Measurements from ENCODE around the gene RANBP10. TPM values are rescaled to one million over a fixed set of nuclear protein-coding genes. Genes with fewer than 3 reads are reported as not detected.
A peak's percentile ranks its signal among the peaks of the same experiment; 100 is the strongest.

RANBP10 gene
- total and polyA plus RNA-seq, 5 donors from 2014 or later, result 7.3 to 29.4 (median 8.7) TPM

DNA sequence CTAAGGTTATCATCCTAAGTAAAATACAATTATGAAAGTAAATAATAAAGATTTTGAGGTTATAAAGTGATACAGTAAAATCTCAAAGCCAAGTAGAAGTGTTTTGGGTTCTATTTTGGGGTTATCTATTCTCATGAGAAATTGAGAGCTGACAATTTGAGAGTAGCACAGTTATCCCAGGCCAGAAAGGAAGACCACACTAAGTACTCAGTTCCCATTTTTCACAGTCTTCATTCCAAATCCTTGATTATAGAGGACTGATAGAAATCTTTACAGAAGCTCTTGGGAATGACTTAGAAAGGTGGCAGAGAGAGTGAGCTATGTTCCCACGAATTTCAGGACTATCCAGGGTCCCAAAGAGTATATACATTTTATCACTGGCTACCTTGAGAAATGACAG is 91.8 kb downstream of the RANBP10 start:
- no peak for ATAC-seq (ENCODE audit: low read depth in 2 of 2)
- Mint-ChIP-seq H3K4me1 (peaks cover 20 to 63% (median 42%) of the 10 kb centered on the region in 4 donors), H3K36me3 (peaks cover 6% of the 10 kb centered on the region), H3K4me3 (no peak overlapping the region), H3K27ac (peak overlapping the region in 1 of 3 donors; percentile 13), H3K27me3 (no peaks in the 10 kb centered on the region), H3K9me3 (no peaks in the 10 kb centered on the region)
- DNase-seq, result no peak
- peaks cover 12% of the 10 kb centered on the region for H3K4me1 ChIP-seq (ENCODE audit: control insufficient read depth, insufficient read depth, low read length, poor library complexity, severe bottlenecking)
- H3K27me3 ChIP-seq (ENCODE audit: control insufficient read depth, insufficient read depth, low read length), result no peaks in the 10 kb centered on the region
- no peak overlapping the region for H3K27ac ChIP-seq (ENCODE audit: insufficient read depth, low read length, poor library complexity, severe bottlenecking)
- H3K36me3 ChIP-seq (ENCODE audit: control insufficient read depth, insufficient read depth, low read length), result no peaks in the 10 kb centered on the region
- no peak overlapping the region for H3K4me3 ChIP-seq (ENCODE audit: low read depth, low read length)
- no peaks in the 10 kb centered on the region for H3K9me3 ChIP-seq (ENCODE audit: control insufficient read depth in 2 of 2, low read length in 2 of 2)

DNA sequence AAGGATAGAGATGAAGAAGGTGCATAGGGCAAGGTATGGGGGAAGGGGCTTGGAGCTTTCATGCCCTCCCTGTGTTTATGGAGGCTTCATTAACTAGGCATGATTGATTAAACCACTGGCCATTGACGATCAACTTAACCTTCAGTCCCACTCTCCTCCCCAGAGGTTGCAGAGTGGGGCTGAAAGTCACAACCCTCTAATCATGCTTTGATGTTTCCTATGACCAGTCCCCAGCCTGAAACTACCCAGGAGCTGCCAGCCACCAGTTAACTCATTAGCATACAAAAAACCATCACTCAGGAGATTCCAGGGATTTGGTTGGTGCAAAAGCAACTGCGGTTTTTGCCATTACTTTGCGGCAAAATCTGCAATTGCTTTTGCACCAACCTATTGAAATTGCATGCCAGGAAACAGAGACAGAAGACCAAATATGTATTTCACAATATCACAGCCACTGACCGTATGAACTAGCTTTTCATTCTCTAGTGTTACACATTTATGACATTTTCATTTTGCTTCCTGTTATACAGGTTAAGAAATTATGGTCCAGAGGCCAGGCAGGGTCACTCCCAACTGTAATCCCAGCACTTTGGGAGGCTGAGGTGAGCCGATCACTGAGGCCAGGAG is 92.6 kb downstream of the RANBP10 start:
- Mint-ChIP-seq H3K4me3 (peak overlapping the region in 1 of 4 donors; percentile 35), H3K36me3 (peaks cover 6% of the 10 kb centered on the region), H3K4me1 (peaks cover 20 to 57% (median 40%) of the 10 kb centered on the region in 4 donors), H3K27ac (peak overlapping the region in 1 of 3 donors; percentile 36), H3K9me3 (no peaks in the 10 kb centered on the region), H3K27me3 (no peaks in the 10 kb centered on the region)
- no peak for ATAC-seq (ENCODE audit: low read depth in 2 of 2)
- no peaks in the 10 kb centered on the region for H3K36me3 ChIP-seq (ENCODE audit: control insufficient read depth, insufficient read depth, low read length)
- H3K4me3 ChIP-seq (ENCODE audit: low read depth, low read length), result no peak overlapping the region
- no peak overlapping the region for H3K27ac ChIP-seq (ENCODE audit: insufficient read depth, low read length, poor library complexity, severe bottlenecking)
- no peaks in the 10 kb centered on the region for H3K9me3 ChIP-seq (ENCODE audit: control insufficient read depth in 2 of 2, low read length in 2 of 2)
- no peak for DNase-seq
- no peaks in the 10 kb centered on the region for H3K27me3 ChIP-seq (ENCODE audit: control insufficient read depth, insufficient read depth, low read length)
- peaks cover 12% of the 10 kb centered on the region for H3K4me1 ChIP-seq (ENCODE audit: control insufficient read depth, insufficient read depth, low read length, poor library complexity, severe bottlenecking)

DNA sequence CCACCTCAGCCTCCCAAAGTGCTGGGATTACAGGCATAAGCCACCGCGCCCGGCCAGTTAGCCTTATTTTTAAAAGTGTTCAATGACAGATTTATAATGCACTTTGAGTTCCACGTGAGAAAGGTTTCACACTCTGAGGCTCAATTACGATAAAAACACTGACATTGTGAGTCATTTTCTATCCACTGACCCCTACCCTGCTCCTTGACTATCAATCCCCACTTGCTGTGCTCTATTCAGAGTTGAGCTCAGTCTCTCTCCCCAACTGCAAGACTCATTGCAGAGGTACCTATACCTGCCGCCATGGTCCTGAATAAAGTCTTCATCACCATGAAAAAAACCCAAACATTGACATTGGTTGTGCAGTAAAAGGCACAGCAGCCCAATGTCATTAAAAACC is 95.8 kb downstream of the RANBP10 start:
- Mint-ChIP-seq H3K9me3 (no peaks in the 10 kb centered on the region), H3K36me3 (peaks cover 6% of the 10 kb centered on the region), H3K27ac (peak overlapping the region in 1 of 3 donors; percentile 89), H3K4me1 (peaks cover 18 to 37% (median 22%) of the 10 kb centered on the region in 4 donors), H3K27me3 (no peaks in the 10 kb centered on the region), H3K4me3 (no peak overlapping the region)
- ATAC-seq (ENCODE audit: low read depth in 2 of 2) (no peak), DNase-seq (no peak)
- Histone ChIP-seq H3K4me3 (ENCODE audit: low read depth, low read length) (no peak overlapping the region), H3K27ac (ENCODE audit: insufficient read depth, low read length, poor library complexity, severe bottlenecking) (no peak overlapping the region), H3K4me1 (ENCODE audit: control insufficient read depth, insufficient read depth, low read length, poor library complexity, severe bottlenecking) (no peaks in the 10 kb centered on the region), H3K9me3 (ENCODE audit: control insufficient read depth in 2 of 2, low read length in 2 of 2) (no peaks in the 10 kb centered on the region), H3K36me3 (ENCODE audit: control insufficient read depth, insufficient read depth, low read length) (no peaks in the 10 kb centered on the region), H3K27me3 (ENCODE audit: control insufficient read depth, insufficient read depth, low read length) (no peaks in the 10 kb centered on the region)

DNA sequence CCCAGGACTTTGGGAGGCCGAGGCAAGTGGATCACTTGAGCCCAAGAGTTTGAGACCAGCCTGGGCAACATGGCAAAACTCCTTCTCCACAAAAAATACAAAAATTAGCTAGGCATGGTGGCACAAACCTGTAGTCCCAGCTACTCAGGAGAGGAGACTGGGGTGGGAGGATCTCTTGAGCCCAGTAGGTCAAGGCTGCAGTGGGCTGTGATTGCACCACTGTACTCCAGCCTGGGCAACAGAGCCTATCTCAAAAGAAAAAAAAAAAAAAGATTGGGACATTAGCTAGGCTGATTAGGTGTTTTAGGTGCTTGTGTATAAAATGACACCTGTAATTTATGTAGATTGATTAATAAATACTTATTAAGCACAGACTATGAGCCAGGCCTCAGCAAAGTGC is 97.3 kb downstream of the RANBP10 start:
- Histone ChIP-seq H3K4me3 (ENCODE audit: low read depth, low read length) (no peak overlapping the region), H3K4me1 (ENCODE audit: control insufficient read depth, insufficient read depth, low read length, poor library complexity, severe bottlenecking) (peaks cover 2% of the 10 kb centered on the region), H3K9me3 (ENCODE audit: control insufficient read depth in 2 of 2, low read length in 2 of 2) (no peaks in the 10 kb centered on the region), H3K36me3 (ENCODE audit: control insufficient read depth, insufficient read depth, low read length) (no peaks in the 10 kb centered on the region), H3K27me3 (ENCODE audit: control insufficient read depth, insufficient read depth, low read length) (no peaks in the 10 kb centered on the region), H3K27ac (ENCODE audit: insufficient read depth, low read length, poor library complexity, severe bottlenecking) (no peak overlapping the region)
- Mint-ChIP-seq H3K9me3 (no peaks in the 10 kb centered on the region), H3K27me3 (no peaks in the 10 kb centered on the region), H3K4me3 (no peak overlapping the region), H3K36me3 (peaks cover 6% of the 10 kb centered on the region), H3K27ac (peak overlapping the region in 1 of 3 donors; percentile 52), H3K4me1 (peaks cover 18 to 40% (median 27%) of the 10 kb centered on the region in 4 donors)
- DNase-seq, result no peak
- no peak for ATAC-seq (ENCODE audit: low read depth in 2 of 2)

DNA sequence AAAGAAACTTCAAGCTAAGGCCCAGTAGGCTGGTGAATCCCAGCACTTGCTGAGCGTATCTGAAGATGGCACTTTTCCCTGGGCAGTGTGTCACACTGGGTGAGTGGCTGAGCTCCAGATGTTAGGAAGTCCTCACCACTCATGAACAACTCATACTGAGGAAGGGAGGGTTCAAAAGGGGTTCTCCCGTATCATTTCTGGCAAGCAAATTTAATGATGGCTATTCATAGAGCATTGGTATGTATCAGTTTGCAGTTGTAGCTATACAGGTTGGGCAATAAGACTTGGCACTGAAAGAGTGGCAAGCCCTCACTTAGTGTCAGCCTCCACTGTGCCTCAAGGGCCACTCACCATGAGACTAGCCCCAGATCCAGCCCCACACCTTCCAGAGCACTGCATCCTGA is 98.0 kb downstream of the RANBP10 start:
- peaks cover 8% of the 10 kb centered on the region for H3K4me1 ChIP-seq (ENCODE audit: control insufficient read depth, insufficient read depth, low read length, poor library complexity, severe bottlenecking)
- no peak overlapping the region for H3K27ac ChIP-seq (ENCODE audit: insufficient read depth, low read length, poor library complexity, severe bottlenecking)
- no peak for ATAC-seq (ENCODE audit: low read depth in 2 of 2)
- Mint-ChIP-seq H3K4me3 (no peak overlapping the region), H3K27me3 (no peaks in the 10 kb centered on the region), H3K27ac (peak overlapping the region in 1 of 3 donors; percentile 59), H3K9me3 (no peaks in the 10 kb centered on the region), H3K36me3 (peaks cover 6% of the 10 kb centered on the region), H3K4me1 (peaks cover 24 to 42% (median 29%) of the 10 kb centered on the region in 4 donors)
- no peaks in the 10 kb centered on the region for H3K27me3 ChIP-seq (ENCODE audit: control insufficient read depth, insufficient read depth, low read length)
- no peaks in the 10 kb centered on the region for H3K36me3 ChIP-seq (ENCODE audit: control insufficient read depth, insufficient read depth, low read length)
- no peaks in the 10 kb centered on the region for H3K9me3 ChIP-seq (ENCODE audit: control insufficient read depth in 2 of 2, low read length in 2 of 2)
- no peak overlapping the region for H3K4me3 ChIP-seq (ENCODE audit: low read depth, low read length)
- DNase-seq, result no peak

DNA sequence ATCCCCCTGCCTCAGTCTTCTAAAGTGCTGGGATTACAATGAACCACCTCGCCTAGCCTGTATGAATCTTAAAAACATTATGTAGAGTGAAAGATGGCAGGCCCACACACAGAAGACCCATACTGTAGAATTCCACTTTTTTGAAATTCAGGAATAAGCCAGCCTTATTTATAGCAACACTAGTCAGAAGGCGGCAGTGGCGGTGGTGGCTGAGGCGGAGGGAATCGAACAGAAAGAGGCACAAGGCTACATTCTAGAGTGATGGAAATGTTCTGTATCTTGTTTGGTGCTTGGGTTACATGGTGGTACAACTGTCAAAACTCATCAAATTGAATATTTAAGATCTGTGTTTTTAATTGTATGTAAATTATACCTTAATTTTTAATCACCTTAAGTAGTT is 98.6 kb downstream of the RANBP10 start:
- Histone ChIP-seq H3K27me3 (ENCODE audit: control insufficient read depth, insufficient read depth, low read length) (no peaks in the 10 kb centered on the region), H3K9me3 (ENCODE audit: control insufficient read depth in 2 of 2, low read length in 2 of 2) (no peaks in the 10 kb centered on the region), H3K27ac (ENCODE audit: insufficient read depth, low read length, poor library complexity, severe bottlenecking) (no peak overlapping the region), H3K4me1 (ENCODE audit: control insufficient read depth, insufficient read depth, low read length, poor library complexity, severe bottlenecking) (peaks cover 10% of the 10 kb centered on the region), H3K4me3 (ENCODE audit: low read depth, low read length) (no peak overlapping the region), H3K36me3 (ENCODE audit: control insufficient read depth, insufficient read depth, low read length) (no peaks in the 10 kb centered on the region)
- Mint-ChIP-seq H3K27ac (peak overlapping the region in 2 of 3 donors; percentile 13 to 38), H3K4me3 (no peak overlapping the region), H3K36me3 (peaks cover 6% of the 10 kb centered on the region), H3K4me1 (peaks cover 26 to 43% (median 32%) of the 10 kb centered on the region in 4 donors), H3K27me3 (no peaks in the 10 kb centered on the region), H3K9me3 (no peaks in the 10 kb centered on the region)
- ATAC-seq (ENCODE audit: low read depth in 2 of 2), result no peak
- DNase-seq, result no peak

DNA sequence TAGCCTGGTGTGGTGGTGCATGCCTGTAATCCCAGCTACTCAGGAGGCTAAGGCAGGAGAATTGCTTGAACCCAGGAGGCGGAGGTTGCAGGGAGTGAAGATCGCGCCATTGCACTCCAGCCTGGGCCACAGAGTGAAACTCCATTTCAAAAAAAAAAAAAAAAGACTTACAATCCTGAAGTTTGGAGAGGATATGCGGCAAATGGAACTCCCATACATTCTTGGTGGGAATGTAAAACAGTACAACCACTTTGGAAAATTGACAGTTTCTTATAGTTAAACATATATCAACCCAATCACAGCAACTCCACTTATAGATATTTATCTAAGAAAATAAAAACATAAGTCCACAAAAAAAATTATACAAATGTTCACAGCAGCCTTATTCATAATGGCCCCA is 99.2 kb downstream of the RANBP10 start:
- Histone ChIP-seq H3K36me3 (ENCODE audit: control insufficient read depth, insufficient read depth, low read length) (no peaks in the 10 kb centered on the region), H3K27ac (ENCODE audit: insufficient read depth, low read length, poor library complexity, severe bottlenecking) (no peak overlapping the region), H3K27me3 (ENCODE audit: control insufficient read depth, insufficient read depth, low read length) (no peaks in the 10 kb centered on the region), H3K4me1 (ENCODE audit: control insufficient read depth, insufficient read depth, low read length, poor library complexity, severe bottlenecking) (peaks cover 10% of the 10 kb centered on the region), H3K9me3 (ENCODE audit: control insufficient read depth in 2 of 2, low read length in 2 of 2) (no peaks in the 10 kb centered on the region), H3K4me3 (ENCODE audit: low read depth, low read length) (no peak overlapping the region)
- no peaks in the 10 kb centered on the region for H3K9me3 Mint-ChIP-seq
- H3K27ac Mint-ChIP-seq, result no peak overlapping the region
- peaks cover 26 to 43% (median 34%) of the 10 kb centered on the region in 4 donors for H3K4me1 Mint-ChIP-seq
- DNase-seq (no peak), ATAC-seq (ENCODE audit: low read depth in 2 of 2) (no peak)
- no peak overlapping the region for H3K4me3 Mint-ChIP-seq
- H3K27me3 Mint-ChIP-seq, result no peaks in the 10 kb centered on the region
- H3K36me3 Mint-ChIP-seq, result peaks cover 6% of the 10 kb centered on the region

DNA sequence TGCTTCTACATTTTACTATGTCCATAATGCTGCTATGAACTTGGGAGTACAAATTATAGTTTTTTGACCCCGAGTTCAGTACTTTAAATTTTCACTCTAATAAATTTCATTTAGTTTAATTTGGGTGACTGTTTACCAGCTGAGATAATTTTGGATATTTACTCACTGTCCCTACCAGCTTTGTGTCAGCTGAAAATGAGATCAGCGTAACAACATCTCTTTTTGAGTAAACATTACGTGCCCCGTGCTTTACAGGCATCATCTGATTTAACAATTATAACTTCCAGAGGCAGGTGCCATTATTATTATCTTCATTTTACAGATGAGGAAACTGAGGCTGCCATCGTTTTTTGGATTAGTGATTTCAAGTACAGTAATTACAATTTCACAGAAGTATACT is 102.2 kb downstream of the RANBP10 start:
- no peaks in the 10 kb centered on the region for H3K36me3 ChIP-seq (ENCODE audit: control insufficient read depth, insufficient read depth, low read length)
- Mint-ChIP-seq H3K4me3 (no peak overlapping the region), H3K27ac (peak overlapping the region; percentile 83 to 88 (median 87)), H3K36me3 (peaks cover 4% of the 10 kb centered on the region), H3K4me1 (peaks cover 14 to 35% (median 23%) of the 10 kb centered on the region in 4 donors), H3K9me3 (no peaks in the 10 kb centered on the region), H3K27me3 (no peaks in the 10 kb centered on the region)
- H3K27ac ChIP-seq (ENCODE audit: insufficient read depth, low read length, poor library complexity, severe bottlenecking), result no peak overlapping the region
- H3K9me3 ChIP-seq (ENCODE audit: control insufficient read depth in 2 of 2, low read length in 2 of 2), result no peaks in the 10 kb centered on the region
- ATAC-seq (ENCODE audit: low read depth in 2 of 2) (no peak), DNase-seq (no peak)
- no peak overlapping the region for H3K4me3 ChIP-seq (ENCODE audit: low read depth, low read length)
- peaks cover 10% of the 10 kb centered on the region for H3K4me1 ChIP-seq (ENCODE audit: control insufficient read depth, insufficient read depth, low read length, poor library complexity, severe bottlenecking)
- H3K27me3 ChIP-seq (ENCODE audit: control insufficient read depth, insufficient read depth, low read length), result no peaks in the 10 kb centered on the region

Measured in CD4-positive, CD25-positive, alpha-beta regulatory T cell (primary cell).